OCI-LY7 (cell line): ENCODE measurements around the gene RASSF10. TPM values are rescaled to one million over a fixed set of nuclear protein-coding genes. Genes with fewer than 3 reads are reported as not detected.

Experiments
- BruUV-seq: library from RNA; stranded (reverse); fragments of 400-500 nt; replicated peaks from 2 replicates; lab custom pipeline; 2021; lab: Mats Ljungman, UMichigan
- CTCF ChIA-PET: fragments of 300-600 bp; sonication (Branson Sonifier 250); formaldehyde crosslinking; loops from one replicate; lab custom pipeline; 2022; ENCODE audit warnings: antibody characterized with exemption; ENCODE audit not compliant: unreplicated experiment; lab: Charles Lee
- POLR2A ChIA-PET: fragments of 300-600 bp; sonication (Branson Sonifier 250); formaldehyde crosslinking; loops from one replicate; lab custom pipeline; 2022; ENCODE audit warnings: antibody characterized with exemption; lab: Charles Lee
- DNase-seq: peaks from one replicate; pipeline ENCODE4 v3.0.0-alpha.2; 2015; ENCODE audit warnings: low spot score
- H2AFZ ChIP-seq: fragments of 200-600 bp; sonication (generic), shearing (Covaris generic); 2 replicates; pipeline ENCODE4 v1.6.1; 2014; ENCODE audit warnings: mild to moderate bottlenecking, antibody characterized with exemption, low read length, moderate library complexity
- H3K27ac ChIP-seq: fragments of 200-600 bp; sonication (generic); 2 replicates; pipeline ENCODE4 v1.5.1; 2014; ENCODE audit warnings: mixed run types, low read depth, mild to moderate bottlenecking, moderate library complexity, low read length, inconsistent platforms; ENCODE audit not compliant: poor library complexity, severe bottlenecking
- H3K36me3 ChIP-seq: fragments of 200-600 bp; sonication (generic); 2 replicates; pipeline ENCODE4 v1.6.1; 2014; ENCODE audit warnings: mild to moderate bottlenecking, antibody characterized with exemption, low read length, moderate library complexity, mixed read lengths; ENCODE audit not compliant: insufficient read depth
- H3K4me1 ChIP-seq: fragments of 200-600 bp; sonication (generic); 2 replicates; pipeline ENCODE4 v1.5.1; 2014; ENCODE audit warnings: mild to moderate bottlenecking, low read length; ENCODE audit not compliant: insufficient read depth, poor library complexity, severe bottlenecking
- H3K4me2 ChIP-seq: fragments of 200-600 bp; sonication (generic); 2 replicates; pipeline ENCODE4 v1.6.1; 2014; ENCODE audit warnings: mild to moderate bottlenecking, low read length
- H3K4me3 ChIP-seq: fragments of 200-600 bp; sonication (generic); 2 replicates; pipeline ENCODE4 v1.5.1; 2014; ENCODE audit warnings: mild to moderate bottlenecking, low read depth, low read length; ENCODE audit not compliant: poor library complexity, severe bottlenecking
- H3K79me2 ChIP-seq: fragments of 200-600 bp; sonication (generic); 2 replicates; pipeline ENCODE4 v1.6.1; 2016; ENCODE audit warnings: low read depth, mild to moderate bottlenecking, low read length, moderate library complexity, mixed read lengths; ENCODE audit not compliant: insufficient read depth
- H3K9me2 ChIP-seq: fragments of 200-600 bp; sonication (generic); 2 replicates; pipeline ENCODE4 v1.6.1; 2016; ENCODE audit warnings: mild to moderate bottlenecking, low read length, mixed read lengths; ENCODE audit not compliant: insufficient read depth
- H3K9me3 ChIP-seq: fragments of 200-600 bp; sonication (generic); 2 replicates; pipeline ENCODE4 v1.6.1; 2014; ENCODE audit warnings: mild to moderate bottlenecking, mixed run types, low read length, mixed read lengths
- H4K20me1 ChIP-seq: fragments of 200-600 bp; sonication (generic); 2 replicates; pipeline ENCODE4 v1.6.1; 2014; ENCODE audit warnings: mild to moderate bottlenecking, antibody characterized with exemption, low read length, moderate library complexity, mixed read lengths; ENCODE audit not compliant: insufficient read depth
- CTCF ChIP-seq: fragments of 200-600 bp; sonication (generic); conservative IDR thresholded peaks from 2 replicates; pipeline ENCODE4 v1.5.1; 2014; ENCODE audit warnings: mild to moderate bottlenecking, antibody characterized with exemption, low read length, moderate library complexity, mixed read lengths
- EZH2phosphoT487 ChIP-seq: fragments of 200-600 bp; sonication (generic); IDR thresholded peaks from 2 replicates; pipeline ENCODE4 v1.6.1; 2018; ENCODE audit warnings: low read depth, borderline replicate concordance, mild to moderate bottlenecking, mixed run types, antibody characterized with exemption, low read length, moderate library complexity, mixed read lengths
- intact Hi-C: fragments of 100-400 bp; cut with micrococcal nuclease; formaldehyde crosslinking; loops from one replicate; pipeline ENCODE4 v1.10.0; 2022; ENCODE audit not compliant: unreplicated experiment
- total RNA-seq, 2 experiments: library from RNA; depleted of rRNA in 1 of 2; stranded (reverse); fragments of >200 nt in 1 of 2; shearing (Covaris generic) in 1 of 2; gene quantifications; 2 replicates each; pipeline ENCODE4 v1.2.3, GENCODE V29; 2014 to 2022

RASSF10 gene
- total RNA-seq, 2 experiments from 2014 or later, result not detected

- Histone ChIP-seq H3K4me1 (no peaks in the 10 kb centered on the region), H3K9me2 (no peaks in the 10 kb centered on the region), H3K79me2 (no peaks in the 10 kb centered on the region), H3K4me3 (no peak overlapping the region), H2AFZ (no peak overlapping the region), H3K9me3 (no peaks in the 10 kb centered on the region), H3K36me3 (no peaks in the 10 kb centered on the region), H3K4me2 (no peak overlapping the region), H4K20me1 (no peaks in the 10 kb centered on the region), H3K27ac (no peak overlapping the region)
- CTCF ChIA-PET, result no interaction called here
- no peak for TF ChIP-seq EZH2phosphoT487
- TF ChIP-seq CTCF, result no peak
- no TSS peak for BruUV-seq
- intact Hi-C loops, result no loop called here
- no peak for DNase-seq
- POLR2A ChIA-PET, result no interaction called here
Measured at GRCh38 chr11:13015753-13016152, 6.6 kb downstream of the RASSF10 start.

- Histone ChIP-seq H3K4me1 (no peaks in the 10 kb centered on the region), H3K79me2 (no peaks in the 10 kb centered on the region), H4K20me1 (no peaks in the 10 kb centered on the region), H3K9me2 (no peaks in the 10 kb centered on the region), H3K27ac (no peak overlapping the region), H3K36me3 (no peaks in the 10 kb centered on the region), H3K4me2 (no peak overlapping the region), H3K4me3 (no peak overlapping the region), H3K9me3 (no peaks in the 10 kb centered on the region), H2AFZ (no peak overlapping the region)
- intact Hi-C loops, result no loop called here
- CTCF ChIA-PET, result no interaction called here
- POLR2A ChIA-PET, result no interaction called here
- TF ChIP-seq CTCF, result no peak
- no peak for TF ChIP-seq EZH2phosphoT487
- no TSS peak for BruUV-seq
- DNase-seq, result no peak
Measured at GRCh38 chr11:13016415-13016814, 7.3 kb downstream of the RASSF10 start.

- Histone ChIP-seq H3K36me3 (no peaks in the 10 kb centered on the region), H2AFZ (no peak overlapping the region), H3K9me3 (no peaks in the 10 kb centered on the region), H3K79me2 (no peaks in the 10 kb centered on the region), H4K20me1 (no peaks in the 10 kb centered on the region), H3K4me3 (no peak overlapping the region), H3K4me1 (no peaks in the 10 kb centered on the region), H3K4me2 (no peak overlapping the region), H3K27ac (no peak overlapping the region), H3K9me2 (no peaks in the 10 kb centered on the region)
- no peak for TF ChIP-seq EZH2phosphoT487
- no peak for TF ChIP-seq CTCF
- POLR2A ChIA-PET, result no interaction called here
- BruUV-seq, result no TSS peak
- intact Hi-C loops, result no loop called here
- CTCF ChIA-PET, result no interaction called here
- DNase-seq, result no peak
Measured at GRCh38 chr11:13019313-13019712, 10.2 kb downstream of the RASSF10 start.
